KMS-11 (cell line): ENCODE measurements around the gene SPINT2.

Experiments used
- H2AFZ ChIP-seq: fragments of 200-600 bp; sonication (generic); 2 replicates; pipeline ENCODE4 v1.6.1; 2016; ENCODE audit warnings: antibody characterized with exemption, mixed run types, low read depth
- H3K27ac ChIP-seq: fragments of 200-600 bp; sonication (generic); 2 replicates; pipeline ENCODE4 v1.6.1; 2016; ENCODE audit warnings: mild to moderate bottlenecking, mixed run types
- H3K27me3 ChIP-seq: fragments of 200-600 bp; sonication (generic); 2 replicates; pipeline ENCODE4 v1.6.1; 2017; ENCODE audit warnings: mild to moderate bottlenecking, low read depth, mixed run types, moderate library complexity; ENCODE audit not compliant: insufficient read depth
- H3K36me3 ChIP-seq: fragments of 200-600 bp; sonication (generic); 2 replicates; pipeline ENCODE4 v1.6.1; 2017; ENCODE audit warnings: mild to moderate bottlenecking, mixed run types; ENCODE audit not compliant: insufficient read depth
- H3K4me1 ChIP-seq: fragments of 200-600 bp; sonication (generic); 2 replicates; pipeline ENCODE4 v1.6.1; 2016; ENCODE audit warnings: mild to moderate bottlenecking, low read depth, mixed run types; ENCODE audit not compliant: poor library complexity, severe bottlenecking
- H3K4me2 ChIP-seq: fragments of 200-600 bp; sonication (generic); 2 replicates; pipeline ENCODE4 v1.7.0; 2016; ENCODE audit warnings: mild to moderate bottlenecking, mixed run types
- H3K4me3 ChIP-seq: fragments of 200-600 bp; sonication (generic); IDR thresholded peaks from 2 replicates; pipeline ENCODE4 v1.6.1; 2017; ENCODE audit warnings: low read depth, low read length, mixed read lengths; ENCODE audit not compliant: insufficient read depth
- H3K79me2 ChIP-seq: fragments of 200-600 bp; sonication (generic); 2 replicates; pipeline ENCODE4 v1.6.1; 2016; ENCODE audit warnings: low read depth, mixed run types; ENCODE audit not compliant: insufficient read depth
- H3K9ac ChIP-seq: fragments of 200-600 bp; sonication (generic); 2 replicates; pipeline ENCODE4 v1.6.1; 2016; ENCODE audit warnings: mild to moderate bottlenecking, mixed run types
- H4K20me1 ChIP-seq: fragments of 200-600 bp; sonication (generic); 2 replicates; pipeline ENCODE4 v1.6.1; 2016; ENCODE audit warnings: mild to moderate bottlenecking, mixed run types; ENCODE audit not compliant: insufficient read depth
- CTCF ChIP-seq: fragments of 200-600 bp; sonication (generic); conservative IDR thresholded peaks from 2 replicates; pipeline ENCODE4 v1.6.1; 2017; ENCODE audit warnings: low read depth, mild to moderate bottlenecking, antibody characterized with exemption, low read length, moderate library complexity, mixed read lengths

SPINT2 gene

GRCh38 chr19:38245826-38246498, 18.4 kb upstream of the SPINT2 start:
- Histone ChIP-seq H3K9ac (no peak overlapping the region), H3K79me2 (no peaks in the 10 kb centered on the region), H3K27me3 (no peaks in the 10 kb centered on the region), H3K4me2 (no peak overlapping the region), H3K4me3 (no peak overlapping the region), H3K4me1 (no peaks in the 10 kb centered on the region), H3K36me3 (no peaks in the 10 kb centered on the region), H4K20me1 (no peaks in the 10 kb centered on the region), H3K27ac (no peak overlapping the region), H2AFZ (no peak overlapping the region)
- no peak for TF ChIP-seq CTCF

- no peaks in the 10 kb centered on the region for H3K27me3 ChIP-seq
- H3K4me1 ChIP-seq = no peaks in the 10 kb centered on the region
- H3K79me2 ChIP-seq = no peaks in the 10 kb centered on the region
- H3K9ac ChIP-seq = no peak overlapping the region
- no peaks in the 10 kb centered on the region for H4K20me1 ChIP-seq
- H3K4me3 ChIP-seq = no peak overlapping the region
- H3K36me3 ChIP-seq = no peaks in the 10 kb centered on the region
- no peak for TF ChIP-seq CTCF
- no peak overlapping the region for H3K27ac ChIP-seq
- no peak overlapping the region for H2AFZ ChIP-seq
- H3K4me2 ChIP-seq = no peak overlapping the region
Observed at GRCh38 chr19:38247126-38247525, 17.2 kb upstream of the SPINT2 start.

GRCh38 chr19:38247734-38248268, 16.6 kb upstream of the SPINT2 start:
- Histone ChIP-seq H2AFZ (no peak overlapping the region), H3K36me3 (no peaks in the 10 kb centered on the region), H3K4me1 (no peaks in the 10 kb centered on the region), H3K27ac (no peak overlapping the region), H4K20me1 (no peaks in the 10 kb centered on the region), H3K9ac (no peak overlapping the region), H3K27me3 (peaks cover 2% of the 10 kb centered on the region; the same call in 1 of the 2 replicates), H3K79me2 (no peaks in the 10 kb centered on the region), H3K4me2 (no peak overlapping the region), H3K4me3 (no peak overlapping the region)
- TF ChIP-seq CTCF = no peak

GRCh38 chr19:38248421-38248820, 16.0 kb upstream of the SPINT2 start:
- Histone ChIP-seq H3K9ac (no peak overlapping the region), H3K27ac (no peak overlapping the region), H3K79me2 (no peaks in the 10 kb centered on the region), H4K20me1 (no peaks in the 10 kb centered on the region), H3K4me2 (no peak overlapping the region), H3K36me3 (no peaks in the 10 kb centered on the region), H3K27me3 (peaks cover 3% of the 10 kb centered on the region; the same call in 1 of the 2 replicates), H3K4me3 (no peak overlapping the region), H2AFZ (no peak overlapping the region), H3K4me1 (no peaks in the 10 kb centered on the region)
- no peak for TF ChIP-seq CTCF
